HL-60 (cell line): ENCODE results near the gene KRT85.

Source experiments
- GABPA ChIP-seq: IDR thresholded peaks from 2 replicates; pipeline ENCODE4 v1.6.1; 2012; ENCODE audit warnings: low read depth
- POLR2AphosphoS5 ChIP-seq: IDR thresholded peaks from 2 replicates; pipeline ENCODE4 v1.6.1; 2012; ENCODE audit warnings: low read depth
- SPI1 ChIP-seq: IDR thresholded peaks from 2 replicates; pipeline ENCODE4 v1.6.1; 2012; ENCODE audit warnings: low read depth, mild to moderate bottlenecking, borderline replicate concordance
- TF ChIP-seq, protein P1 (sequence below): IDR thresholded peaks from one replicate; pipeline ENCODE4 v1.5.1; 2011; ENCODE audit warnings: low read length, control low read depth, inconsistent platforms; ENCODE audit not compliant: insufficient read depth
- TF ChIP-seq, protein P2 (sequence below): IDR thresholded peaks from 2 replicates; pipeline ENCODE4 v1.6.1; 2012; ENCODE audit warnings: low read depth; ENCODE audit not compliant: insufficient replicate concordance

DNA sequence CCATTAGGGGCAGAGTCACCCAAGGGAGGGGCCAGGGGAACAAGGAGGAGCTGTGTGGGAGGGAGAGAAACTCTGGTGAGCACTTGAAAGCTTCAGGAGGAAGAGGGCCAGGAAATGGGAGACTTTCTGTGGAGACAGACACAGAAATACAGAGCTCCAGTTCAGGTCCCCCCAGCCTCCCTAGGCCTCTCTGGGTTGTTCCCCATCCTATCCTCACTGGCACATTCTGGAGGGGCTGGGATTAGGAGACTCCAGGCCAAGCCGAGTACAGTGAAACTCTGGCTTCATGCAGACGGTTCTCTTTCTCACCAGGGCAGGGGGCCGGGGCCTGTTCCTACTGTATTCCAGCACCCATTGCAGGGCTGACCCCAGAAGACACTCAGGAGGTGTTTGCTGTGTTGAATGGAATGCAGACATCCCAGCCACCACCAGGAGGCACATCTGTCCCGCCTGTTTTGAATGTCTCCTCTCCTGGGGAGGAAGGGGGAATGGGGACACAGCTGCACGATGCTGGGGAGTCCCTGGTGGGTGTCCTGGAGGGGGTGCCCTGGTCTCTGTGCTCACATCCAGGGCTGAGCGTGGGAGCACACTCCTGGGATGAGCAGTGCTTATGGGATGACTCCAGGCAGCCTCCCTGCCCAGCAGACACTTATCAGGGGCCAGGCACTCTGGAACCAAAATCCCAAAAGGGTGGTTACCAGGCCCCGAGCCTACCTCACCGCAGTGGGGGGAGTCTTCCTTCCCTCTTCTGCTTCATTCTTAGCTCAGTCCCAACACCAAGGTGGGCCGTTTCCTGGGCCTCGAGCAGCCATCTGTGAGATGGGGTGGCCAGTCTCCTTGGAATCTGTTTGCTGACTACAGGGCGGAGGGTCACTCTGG lies 23.7 kb upstream of the KRT85 start:
- TF ChIP-seq, protein P1, sequence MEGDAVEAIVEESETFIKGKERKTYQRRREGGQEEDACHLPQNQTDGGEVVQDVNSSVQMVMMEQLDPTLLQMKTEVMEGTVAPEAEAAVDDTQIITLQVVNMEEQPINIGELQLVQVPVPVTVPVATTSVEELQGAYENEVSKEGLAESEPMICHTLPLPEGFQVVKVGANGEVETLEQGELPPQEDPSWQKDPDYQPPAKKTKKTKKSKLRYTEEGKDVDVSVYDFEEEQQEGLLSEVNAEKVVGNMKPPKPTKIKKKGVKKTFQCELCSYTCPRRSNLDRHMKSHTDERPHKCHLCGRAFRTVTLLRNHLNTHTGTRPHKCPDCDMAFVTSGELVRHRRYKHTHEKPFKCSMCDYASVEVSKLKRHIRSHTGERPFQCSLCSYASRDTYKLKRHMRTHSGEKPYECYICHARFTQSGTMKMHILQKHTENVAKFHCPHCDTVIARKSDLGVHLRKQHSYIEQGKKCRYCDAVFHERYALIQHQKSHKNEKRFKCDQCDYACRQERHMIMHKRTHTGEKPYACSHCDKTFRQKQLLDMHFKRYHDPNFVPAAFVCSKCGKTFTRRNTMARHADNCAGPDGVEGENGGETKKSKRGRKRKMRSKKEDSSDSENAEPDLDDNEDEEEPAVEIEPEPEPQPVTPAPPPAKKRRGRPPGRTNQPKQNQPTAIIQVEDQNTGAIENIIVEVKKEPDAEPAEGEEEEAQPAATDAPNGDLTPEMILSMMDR, result peak; percentile 36
- TF ChIP-seq, protein P2, sequence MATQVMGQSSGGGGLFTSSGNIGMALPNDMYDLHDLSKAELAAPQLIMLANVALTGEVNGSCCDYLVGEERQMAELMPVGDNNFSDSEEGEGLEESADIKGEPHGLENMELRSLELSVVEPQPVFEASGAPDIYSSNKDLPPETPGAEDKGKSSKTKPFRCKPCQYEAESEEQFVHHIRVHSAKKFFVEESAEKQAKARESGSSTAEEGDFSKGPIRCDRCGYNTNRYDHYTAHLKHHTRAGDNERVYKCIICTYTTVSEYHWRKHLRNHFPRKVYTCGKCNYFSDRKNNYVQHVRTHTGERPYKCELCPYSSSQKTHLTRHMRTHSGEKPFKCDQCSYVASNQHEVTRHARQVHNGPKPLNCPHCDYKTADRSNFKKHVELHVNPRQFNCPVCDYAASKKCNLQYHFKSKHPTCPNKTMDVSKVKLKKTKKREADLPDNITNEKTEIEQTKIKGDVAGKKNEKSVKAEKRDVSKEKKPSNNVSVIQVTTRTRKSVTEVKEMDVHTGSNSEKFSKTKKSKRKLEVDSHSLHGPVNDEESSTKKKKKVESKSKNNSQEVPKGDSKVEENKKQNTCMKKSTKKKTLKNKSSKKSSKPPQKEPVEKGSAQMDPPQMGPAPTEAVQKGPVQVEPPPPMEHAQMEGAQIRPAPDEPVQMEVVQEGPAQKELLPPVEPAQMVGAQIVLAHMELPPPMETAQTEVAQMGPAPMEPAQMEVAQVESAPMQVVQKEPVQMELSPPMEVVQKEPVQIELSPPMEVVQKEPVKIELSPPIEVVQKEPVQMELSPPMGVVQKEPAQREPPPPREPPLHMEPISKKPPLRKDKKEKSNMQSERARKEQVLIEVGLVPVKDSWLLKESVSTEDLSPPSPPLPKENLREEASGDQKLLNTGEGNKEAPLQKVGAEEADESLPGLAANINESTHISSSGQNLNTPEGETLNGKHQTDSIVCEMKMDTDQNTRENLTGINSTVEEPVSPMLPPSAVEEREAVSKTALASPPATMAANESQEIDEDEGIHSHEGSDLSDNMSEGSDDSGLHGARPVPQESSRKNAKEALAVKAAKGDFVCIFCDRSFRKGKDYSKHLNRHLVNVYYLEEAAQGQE, result no peak
- TF ChIP-seq POLR2AphosphoS5, result no peak
- TF ChIP-seq GABPA, result no peak
- TF ChIP-seq SPI1, result no peak
